ENCODE measurements around the gene RGS14.

Gene RGS14

GRCh38 chr5:177377851-177378776, 20.4 kb downstream of the RGS14 start:
- TF ChIP-seq, protein P1, sequence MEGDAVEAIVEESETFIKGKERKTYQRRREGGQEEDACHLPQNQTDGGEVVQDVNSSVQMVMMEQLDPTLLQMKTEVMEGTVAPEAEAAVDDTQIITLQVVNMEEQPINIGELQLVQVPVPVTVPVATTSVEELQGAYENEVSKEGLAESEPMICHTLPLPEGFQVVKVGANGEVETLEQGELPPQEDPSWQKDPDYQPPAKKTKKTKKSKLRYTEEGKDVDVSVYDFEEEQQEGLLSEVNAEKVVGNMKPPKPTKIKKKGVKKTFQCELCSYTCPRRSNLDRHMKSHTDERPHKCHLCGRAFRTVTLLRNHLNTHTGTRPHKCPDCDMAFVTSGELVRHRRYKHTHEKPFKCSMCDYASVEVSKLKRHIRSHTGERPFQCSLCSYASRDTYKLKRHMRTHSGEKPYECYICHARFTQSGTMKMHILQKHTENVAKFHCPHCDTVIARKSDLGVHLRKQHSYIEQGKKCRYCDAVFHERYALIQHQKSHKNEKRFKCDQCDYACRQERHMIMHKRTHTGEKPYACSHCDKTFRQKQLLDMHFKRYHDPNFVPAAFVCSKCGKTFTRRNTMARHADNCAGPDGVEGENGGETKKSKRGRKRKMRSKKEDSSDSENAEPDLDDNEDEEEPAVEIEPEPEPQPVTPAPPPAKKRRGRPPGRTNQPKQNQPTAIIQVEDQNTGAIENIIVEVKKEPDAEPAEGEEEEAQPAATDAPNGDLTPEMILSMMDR (IDR thresholded peaks at IDR 0.05; ENCODE audit: low read depth, low read length, missing control alignments) = no peak
- DNase-seq (ENCODE audit: extremely low read depth, low read depth) = no peak
- no peak overlapping the region for H3K4me3 ChIP-seq (replicated peaks; ENCODE audit: low read depth, low read length)

- TF ChIP-seq, protein P1 (IDR thresholded peaks at IDR 0.05; ENCODE audit: low read depth, low read length, missing control alignments) = no peak
- no peak overlapping the region for H3K4me3 ChIP-seq (replicated peaks; ENCODE audit: low read depth, low read length)
- no peak for DNase-seq (ENCODE audit: extremely low read depth, low read depth)
These were observed 21.5 kb downstream of the RGS14 start for GRCh38 chr5:177378884-177379883.

GRCh38 chr5:177380805-177381126, 23.0 kb downstream of the RGS14 start:
- H3K4me3 ChIP-seq (replicated peaks; ENCODE audit: low read depth, low read length) = no peak overlapping the region
- TF ChIP-seq, protein P1 (IDR thresholded peaks at IDR 0.05; ENCODE audit: low read depth, low read length, missing control alignments) = no peak
- no peak for DNase-seq (ENCODE audit: extremely low read depth, low read depth)

DNA sequence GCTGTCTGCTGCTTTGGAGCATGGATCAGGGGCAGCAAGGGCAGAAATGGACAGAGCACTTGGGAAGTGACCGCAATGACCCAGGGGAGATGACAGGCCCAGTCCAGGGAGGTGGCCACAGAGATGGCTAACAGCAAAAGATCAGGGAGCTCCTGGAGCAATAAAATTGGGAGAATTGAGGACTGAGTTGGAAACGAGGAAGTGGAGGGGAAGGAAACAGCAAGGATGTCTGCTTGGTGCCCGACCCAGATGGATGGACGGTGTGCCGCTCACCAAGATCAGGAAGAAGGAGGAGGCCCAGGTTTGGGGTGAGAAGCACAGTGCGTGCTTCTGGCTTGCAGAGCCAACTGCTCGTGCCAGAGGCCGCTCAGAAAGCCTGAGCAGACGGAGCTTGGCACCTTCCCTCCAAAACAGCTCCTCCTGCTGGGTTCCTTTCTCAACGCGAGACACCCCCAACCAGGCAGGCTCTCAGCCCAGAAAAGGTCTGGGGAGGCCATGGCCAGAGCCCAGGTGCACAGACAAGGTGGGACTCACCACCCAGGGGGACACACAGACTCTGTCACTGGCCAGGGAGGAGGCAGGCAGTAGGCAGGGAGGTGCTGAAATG, 24.8 kb downstream of the RGS14 start:
- TF ChIP-seq, protein P1 (IDR thresholded peaks at IDR 0.05; ENCODE audit: low read depth, low read length, missing control alignments) = peak; percentile 42
- DNase-seq (ENCODE audit: extremely low read depth, low read depth) = no peak
- no peak overlapping the region for H3K4me3 ChIP-seq (replicated peaks; ENCODE audit: low read depth, low read length)

GRCh38 chr5:177383181-177383580, 25.5 kb downstream of the RGS14 start:
- H3K4me3 ChIP-seq (replicated peaks; ENCODE audit: low read depth, low read length) = no peak overlapping the region
- no peak for DNase-seq (ENCODE audit: extremely low read depth, low read depth)
- TF ChIP-seq, protein P1 (IDR thresholded peaks at IDR 0.05; ENCODE audit: low read depth, low read length, missing control alignments) = no peak

DNA sequence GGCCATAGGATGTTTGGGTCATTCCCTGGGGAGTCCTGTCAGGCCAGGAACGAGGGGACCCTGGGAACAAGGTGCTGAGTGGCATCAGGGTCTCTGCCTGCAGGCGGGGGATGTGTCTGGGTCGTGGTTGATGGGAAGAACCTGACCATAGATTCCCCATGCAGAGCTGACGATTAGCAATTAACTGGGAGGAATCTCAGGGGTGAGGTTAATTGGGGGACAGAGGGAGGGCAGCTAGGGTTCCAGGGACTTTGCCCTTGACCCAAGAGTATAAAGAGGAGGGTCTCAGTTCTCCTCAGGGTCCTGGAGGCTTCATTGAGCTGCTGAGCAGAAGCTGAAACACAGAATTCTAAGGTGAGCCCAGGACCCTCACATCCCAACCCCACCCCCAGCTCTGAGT, 26.4 kb downstream of the RGS14 start, which contains the start of gene SLC34A1:
TSS of gene SLC34A1 (plus strand) at position 301 of the 400 bp plus-strand sequence. CDS start 1,308 bp downstream, outside the sequence.
- no peak for DNase-seq (ENCODE audit: extremely low read depth, low read depth)
- no peak within 1 kb of the TSS for H3K4me3 ChIP-seq (replicated peaks; ENCODE audit: low read depth, low read length)
- TF ChIP-seq, protein P1 (IDR thresholded peaks at IDR 0.05; ENCODE audit: low read depth, low read length, missing control alignments) = no peak
